HG02970 (cell line): ENCODE data around the gene CISTR.

ENCODE experiments used
- ATAC-seq: cut with Tn5 transposase; IDR thresholded peaks from one replicate; pipeline ENCODE4 v1.9.1; 2021; ENCODE audit warnings: mild to moderate bottlenecking, moderate library complexity, moderate number of reproducible peaks; ENCODE audit not compliant: unreplicated experiment, low FRiP score

The CISTR gene

DNA sequence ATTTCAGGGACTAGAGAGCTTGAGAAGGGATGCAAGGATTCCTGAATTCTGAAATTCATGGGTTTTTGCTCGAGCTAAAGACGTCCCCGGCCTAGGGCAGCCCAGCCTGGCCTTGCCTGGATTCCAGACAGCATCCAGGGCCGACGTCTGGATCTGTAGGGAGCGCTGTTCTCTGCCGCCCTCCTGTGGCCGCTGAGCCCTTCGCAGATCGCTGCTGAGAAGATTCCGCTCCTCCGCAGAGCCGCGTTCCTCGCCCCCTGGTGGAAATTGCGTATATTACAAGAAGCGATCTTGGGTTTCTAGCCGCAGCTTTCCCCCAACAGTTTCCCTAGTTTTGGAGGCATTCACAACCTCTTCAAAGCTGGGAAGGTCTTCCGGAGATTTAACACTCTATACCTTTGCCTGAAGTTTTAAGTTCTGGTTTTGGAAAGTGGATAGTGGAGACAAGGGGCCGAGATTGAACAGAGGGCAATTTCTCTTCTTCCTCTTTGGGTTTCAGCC lies 5.1 kb downstream of the CISTR start:
- no peak for ATAC-seq

DNA sequence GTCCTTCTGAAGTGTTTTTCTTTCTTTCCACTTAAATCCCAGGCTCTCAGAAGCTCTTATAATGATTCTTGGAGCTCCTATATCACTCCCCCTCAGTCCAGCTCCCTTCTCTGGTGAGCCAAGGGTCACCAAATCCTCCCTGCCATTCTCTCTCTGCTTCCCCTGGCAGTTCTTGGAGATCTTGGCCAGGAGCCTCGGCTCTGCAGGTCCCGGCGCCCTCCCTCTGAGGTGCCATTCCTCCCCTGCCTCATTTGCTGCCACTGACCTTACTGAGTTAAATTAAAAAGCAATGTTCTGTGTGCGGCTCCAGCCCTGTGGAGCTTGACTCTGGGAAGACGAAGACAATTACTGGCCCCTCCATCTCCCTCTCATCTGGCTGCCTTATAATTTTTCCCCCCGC lies 7.0 kb downstream of the CISTR start:
- ATAC-seq: no peak

DNA sequence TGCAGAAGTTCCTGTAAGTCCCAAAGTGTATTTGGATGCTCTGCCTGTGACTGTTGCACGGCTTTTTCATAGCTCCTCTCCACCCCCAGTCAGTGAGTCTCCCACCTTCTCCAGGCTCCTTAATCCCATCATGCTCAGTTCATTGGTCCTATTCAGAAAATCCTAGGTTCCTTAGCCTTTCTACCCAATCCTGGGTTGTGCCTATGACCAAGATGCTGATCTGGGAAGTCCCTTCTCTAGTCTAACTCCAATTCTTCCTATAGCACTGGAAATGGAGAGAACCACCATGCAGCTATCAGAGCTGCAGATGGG lies 7.7 kb downstream of the CISTR start:
- no peak for ATAC-seq

DNA sequence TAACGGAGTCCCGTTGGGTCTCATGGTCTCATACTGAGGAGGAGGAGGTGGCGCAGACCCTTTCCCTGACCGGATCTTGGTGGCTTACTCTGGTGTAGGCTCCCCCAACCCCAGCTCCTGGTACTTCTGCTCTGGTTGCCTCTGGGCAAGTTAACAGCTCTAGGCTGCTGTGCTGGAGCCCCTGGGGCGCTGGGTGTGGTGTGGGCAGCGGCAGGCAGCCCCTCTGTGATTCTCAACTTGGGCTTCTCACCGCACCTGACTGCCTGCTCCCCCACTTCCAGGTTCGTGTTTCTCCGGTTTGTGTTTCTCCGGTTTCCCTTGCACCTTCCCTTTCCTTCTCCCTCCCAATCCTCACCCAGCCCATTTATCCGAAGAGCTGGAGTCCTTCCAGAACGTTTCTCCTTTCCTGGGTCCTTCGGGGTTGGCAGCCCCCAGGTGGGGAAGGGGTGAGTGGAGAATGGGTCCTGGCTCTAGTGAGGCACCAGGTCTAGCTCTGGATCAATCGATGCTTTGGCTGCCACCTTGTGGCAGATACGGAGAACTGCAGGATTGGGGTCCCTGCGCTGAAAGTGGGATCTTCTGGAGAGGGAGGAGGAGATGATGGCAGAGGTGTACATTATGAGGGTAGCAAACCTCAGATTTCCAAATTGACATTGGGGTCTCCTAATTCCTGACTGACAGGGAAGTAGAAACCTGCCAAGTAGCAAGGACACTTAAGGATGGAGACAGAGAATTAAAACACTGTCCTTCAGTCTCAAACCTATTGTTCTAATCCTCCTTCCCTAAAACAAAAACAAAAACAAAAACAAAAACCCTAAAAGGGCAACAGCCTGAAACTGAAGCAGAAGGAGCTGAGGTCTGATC lies 8.3 kb downstream of the CISTR start:
- no peak for ATAC-seq

DNA sequence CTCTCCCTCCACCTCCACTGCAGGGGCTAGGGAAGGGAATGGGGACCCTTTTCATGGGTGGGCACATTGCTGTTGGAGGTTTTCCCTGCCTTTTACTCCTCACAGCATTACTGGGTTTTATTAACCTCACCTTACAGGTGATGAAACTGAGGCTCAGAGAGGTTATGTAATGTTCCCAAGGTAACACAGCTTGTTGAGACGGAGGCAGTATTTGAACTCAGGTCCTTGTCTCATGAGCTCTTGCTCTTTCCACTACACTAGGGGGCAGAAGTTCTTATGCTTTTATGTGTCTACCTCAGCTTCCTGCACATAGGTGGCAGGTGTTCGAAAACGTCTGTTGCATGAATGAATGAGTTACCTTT lies 11.7 kb downstream of the CISTR start:
- ATAC-seq: no peak

DNA sequence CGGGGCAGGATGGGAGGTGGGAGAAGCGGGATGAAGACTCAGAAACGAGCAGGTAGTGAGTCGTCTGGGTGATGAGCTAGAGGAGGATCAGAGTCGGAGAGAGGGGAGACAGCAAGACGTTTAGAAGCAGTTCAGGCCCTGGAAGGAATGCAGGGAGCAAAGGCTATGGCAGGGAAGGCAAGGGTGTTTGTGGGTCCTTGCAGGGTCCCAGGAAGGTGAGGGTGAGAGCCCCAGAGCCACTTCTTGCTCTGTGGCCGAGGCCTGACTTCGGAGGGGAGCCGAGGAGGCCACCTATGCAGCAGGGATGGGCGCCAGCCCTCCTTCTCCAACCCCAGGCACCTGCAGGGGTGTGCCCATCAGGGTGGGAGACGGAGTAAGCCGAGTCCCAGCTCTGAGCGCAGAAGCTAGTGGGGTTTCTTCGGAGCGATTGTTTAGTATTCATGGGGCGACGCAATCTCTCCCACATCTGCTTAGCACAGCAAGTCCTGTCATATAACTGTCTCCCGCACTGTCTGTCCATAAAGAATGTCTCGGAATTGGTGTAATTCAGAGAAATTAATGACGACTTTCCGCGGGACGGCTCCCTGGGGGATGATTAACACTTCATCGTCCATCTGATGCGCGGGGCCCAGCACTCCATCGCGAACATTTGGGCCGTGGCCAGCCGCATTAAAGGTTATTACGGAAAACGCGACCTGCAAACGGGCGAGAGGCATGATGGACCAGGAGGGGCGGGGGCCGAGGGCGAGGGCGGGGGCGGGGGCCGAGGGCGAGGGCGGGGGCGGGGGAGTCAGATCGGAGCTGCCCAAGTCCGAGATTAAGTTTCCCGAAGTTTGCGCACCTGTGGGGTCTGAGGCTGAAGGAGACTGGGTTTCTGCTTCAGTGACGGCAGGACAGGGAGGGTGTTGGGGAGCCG lies 12.3 kb downstream of the CISTR start:
- no peak for ATAC-seq

DNA sequence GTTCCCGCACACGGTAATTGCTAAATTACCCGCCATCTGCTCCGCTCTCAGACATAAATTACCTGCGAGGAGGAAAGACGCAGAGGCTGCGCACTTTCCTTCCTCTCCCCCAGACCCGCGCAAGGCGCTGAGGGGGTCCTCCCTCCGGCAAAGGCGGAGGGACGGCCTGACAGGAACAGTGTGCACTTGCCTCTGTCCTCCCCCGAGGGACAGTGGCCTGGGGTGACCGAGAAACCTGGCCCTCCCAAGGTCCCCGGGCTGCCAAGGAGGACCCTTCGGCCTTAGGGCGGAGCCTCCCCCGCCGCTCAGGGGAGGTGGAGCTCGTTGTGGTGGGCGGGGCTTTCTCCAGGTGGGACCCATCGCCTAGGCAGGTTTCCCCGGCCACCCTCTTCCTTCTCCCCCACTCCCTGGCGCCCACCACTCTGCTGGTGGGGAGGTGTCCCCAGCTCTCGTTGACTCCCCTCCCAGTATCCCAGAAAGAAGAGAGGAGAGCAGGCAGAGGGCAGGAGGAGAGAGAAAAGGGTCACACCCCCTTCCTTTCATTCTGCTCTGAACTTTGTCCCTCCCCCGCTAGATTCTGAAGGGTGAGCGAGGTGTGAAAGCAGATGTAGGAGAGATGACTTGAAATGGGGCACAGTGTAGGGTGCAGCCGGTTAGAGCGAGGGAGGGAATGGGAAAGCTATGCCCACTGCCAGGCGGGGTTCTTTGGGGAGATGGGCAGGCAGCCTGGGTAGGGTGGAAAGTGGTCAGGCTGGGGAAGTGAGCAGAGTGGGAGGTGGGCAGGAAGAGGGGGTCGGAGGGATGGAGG lies 13.2 kb downstream of the CISTR start:
- ATAC-seq: no peak

DNA sequence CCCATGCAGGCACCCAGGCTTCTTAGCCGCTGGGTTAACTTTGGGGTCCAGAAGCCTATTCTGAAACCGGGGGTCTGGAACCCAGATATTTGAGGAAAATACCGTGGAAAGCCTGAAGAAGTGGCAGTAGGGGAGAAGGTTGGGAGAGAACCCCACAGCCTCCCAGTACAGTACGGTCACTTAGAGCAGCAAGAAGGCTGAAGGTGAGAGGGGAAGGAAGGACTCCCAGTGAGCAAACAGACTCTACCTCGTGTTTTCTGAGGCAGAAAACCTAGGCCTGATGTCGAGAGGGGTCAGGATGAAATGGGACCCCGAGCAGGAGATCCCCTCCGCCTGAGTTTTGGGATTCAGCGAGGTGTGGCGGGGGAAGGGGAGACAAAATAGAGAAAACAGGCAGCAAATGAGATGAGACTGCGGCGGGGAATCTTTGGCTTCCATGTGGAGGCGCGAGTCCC lies 13.8 kb downstream of the CISTR start:
- no peak for ATAC-seq

DNA sequence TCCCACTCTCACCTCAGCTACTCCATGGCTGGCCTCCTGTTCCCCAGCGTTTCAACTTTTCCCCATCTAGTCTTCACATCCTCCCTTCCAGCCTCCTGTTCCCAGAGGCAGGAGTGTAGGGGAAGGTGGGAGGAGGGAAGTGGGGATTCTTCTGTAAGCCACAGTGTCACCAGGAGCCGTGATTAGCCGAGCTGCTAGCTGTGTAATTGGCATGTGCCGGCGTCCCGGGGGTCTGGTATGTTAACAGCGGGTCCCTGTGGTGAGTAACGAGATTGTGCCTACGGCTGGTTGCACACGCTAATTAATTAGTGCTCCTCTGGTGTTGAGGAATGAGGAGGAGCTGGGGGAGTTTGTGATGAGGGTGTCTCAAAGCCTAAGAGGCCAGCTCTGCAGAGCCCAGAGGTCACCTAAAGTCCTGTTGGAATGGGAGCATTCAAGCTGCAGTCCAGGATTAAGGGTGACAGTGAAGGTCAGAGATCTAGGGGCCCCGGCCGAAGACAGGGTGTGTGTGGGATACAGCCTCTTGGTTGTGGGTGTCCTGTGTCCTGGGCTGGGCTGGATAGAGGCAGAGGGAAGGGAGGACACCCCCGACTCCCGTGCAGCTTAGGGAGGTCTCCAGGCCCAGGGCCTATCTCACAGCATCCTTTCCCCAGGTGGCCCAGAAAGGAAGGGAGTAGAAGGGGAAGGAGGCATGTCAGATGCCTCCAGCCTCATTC lies 14.5 kb downstream of the CISTR start:
- no peak for ATAC-seq

DNA sequence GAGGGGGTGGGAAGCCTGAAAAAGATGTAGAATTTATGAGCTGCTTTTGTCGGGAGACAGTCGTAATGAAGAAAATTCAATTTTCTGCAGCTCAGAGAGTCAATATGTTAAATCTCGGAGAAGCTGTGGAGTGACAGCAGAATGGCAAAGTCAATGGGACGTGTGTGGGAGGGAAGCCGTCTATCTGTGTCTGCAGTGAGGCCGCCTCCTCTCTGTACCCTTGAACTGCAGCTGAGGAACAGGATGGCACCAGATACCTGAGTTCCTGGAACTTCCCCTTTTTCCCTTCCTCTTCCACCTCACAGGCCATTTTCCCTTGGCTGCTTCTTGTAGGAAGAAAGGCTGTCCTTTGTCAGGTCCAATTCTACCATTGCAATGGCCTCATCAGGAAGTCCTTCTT lies 15.2 kb downstream of the CISTR start:
- no peak for ATAC-seq

DNA sequence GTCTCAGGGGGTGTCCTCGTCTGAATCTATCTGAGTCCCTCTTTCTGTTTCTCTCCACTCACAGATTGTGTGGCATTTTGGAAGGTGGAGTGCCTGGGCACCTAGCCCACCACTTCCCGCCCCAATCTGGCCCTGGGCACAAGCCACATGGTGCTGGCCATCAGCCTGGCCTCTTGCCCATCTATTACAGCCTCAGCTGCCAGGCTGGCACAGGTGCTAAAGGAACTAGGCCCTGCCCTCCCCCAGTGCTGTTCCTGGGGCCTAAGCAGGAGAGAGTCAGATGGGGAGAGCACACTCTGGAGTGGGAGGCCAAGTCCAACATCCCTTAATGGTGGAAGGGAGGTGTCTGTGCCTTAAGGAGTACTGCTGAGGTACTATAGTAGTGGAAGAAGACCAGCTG lies 16.2 kb downstream of the CISTR start:
- ATAC-seq: no peak

DNA sequence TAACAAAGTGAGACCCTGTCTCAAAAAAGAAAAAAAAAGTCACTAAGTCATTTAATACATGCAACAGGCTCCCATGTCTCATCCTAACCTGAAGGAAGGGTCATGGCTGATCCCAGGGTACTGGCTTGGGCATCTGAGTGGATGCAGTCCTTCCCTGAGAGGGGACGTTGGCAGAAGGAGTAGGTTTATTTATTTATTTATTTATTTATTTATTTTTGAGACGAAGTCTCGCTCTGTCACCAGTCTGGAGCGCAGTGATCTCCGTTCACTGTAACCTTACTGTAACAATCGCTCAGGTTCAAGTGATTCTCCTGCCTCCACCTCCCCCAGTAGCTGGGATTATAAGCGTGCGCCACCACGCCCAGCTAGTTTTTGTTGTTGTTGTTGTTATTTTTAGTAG lies 17.4 kb downstream of the CISTR start:
- no peak for ATAC-seq

DNA sequence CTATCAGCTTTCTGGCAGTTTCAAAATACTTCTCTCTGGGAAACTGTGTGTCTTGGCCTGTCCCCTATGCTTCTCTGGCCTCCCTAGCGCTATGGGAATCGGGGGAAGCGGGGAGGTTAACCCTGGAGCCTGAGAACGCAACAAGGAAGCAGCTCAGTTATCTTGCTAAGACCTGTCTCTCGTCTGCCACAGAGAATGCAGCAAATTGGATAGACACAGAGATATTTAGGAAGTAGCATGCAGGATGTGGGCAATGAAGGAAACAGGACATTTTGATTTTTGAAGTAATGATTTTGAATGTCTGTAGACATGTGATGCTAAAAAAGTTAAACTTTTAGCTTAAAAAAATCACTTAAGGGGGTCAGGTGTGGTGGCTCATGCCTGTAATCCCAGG lies 18.0 kb downstream of the CISTR start:
- no peak for ATAC-seq

DNA sequence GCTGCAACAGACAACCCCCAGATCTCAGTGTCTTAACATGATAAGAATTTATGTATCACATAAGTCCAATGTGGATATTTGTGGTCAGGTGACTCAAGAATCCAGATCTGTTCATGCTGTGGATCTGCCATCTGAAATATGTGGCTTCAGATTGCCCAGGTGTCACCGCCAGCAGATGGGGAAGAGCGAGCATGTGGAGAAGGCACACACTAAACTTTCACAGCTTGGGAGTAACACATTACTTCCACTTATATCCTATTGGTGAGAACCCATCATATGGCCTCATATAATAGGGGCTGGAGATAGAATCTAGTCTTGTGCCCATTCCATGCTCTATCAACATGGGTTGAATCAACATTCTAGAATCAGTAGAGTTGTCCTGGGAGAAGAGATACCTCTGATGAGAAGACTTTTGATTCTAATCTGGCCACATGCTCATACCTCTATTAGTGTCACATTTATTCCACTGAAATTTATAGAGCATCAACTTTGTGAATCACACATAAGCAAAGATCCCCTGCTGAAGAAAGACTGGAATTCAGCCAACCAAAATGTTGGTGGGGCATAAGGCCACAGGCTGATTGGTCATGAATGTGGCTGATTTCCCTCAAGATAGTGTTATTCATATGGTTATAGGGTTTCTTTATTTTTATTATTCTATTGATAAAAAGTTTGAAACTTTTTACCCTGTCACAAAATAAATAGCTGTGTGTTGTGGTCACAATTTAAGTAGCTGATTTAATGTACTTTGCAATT lies 18.6 kb downstream of the CISTR start:
- ATAC-seq: no peak

DNA sequence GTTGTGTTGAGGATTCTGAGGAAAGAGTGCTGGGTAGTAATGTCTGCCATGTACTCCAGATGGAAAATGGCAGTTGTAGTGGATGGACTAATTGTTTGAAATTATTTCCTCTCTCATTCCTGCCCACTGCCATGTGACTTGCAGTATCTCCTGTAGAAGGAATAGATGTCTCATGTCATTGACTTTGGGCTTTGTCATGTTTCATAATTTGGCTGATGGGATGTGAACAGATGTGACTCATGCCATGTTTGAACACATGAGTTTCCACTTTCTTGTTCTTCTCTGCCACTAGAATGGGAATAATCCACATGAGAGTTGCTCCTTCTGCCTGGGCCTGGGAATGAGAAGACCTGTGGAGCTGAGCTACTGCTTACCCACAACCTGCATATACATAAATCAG lies 22.1 kb downstream of the CISTR start:
- no peak for ATAC-seq

DNA sequence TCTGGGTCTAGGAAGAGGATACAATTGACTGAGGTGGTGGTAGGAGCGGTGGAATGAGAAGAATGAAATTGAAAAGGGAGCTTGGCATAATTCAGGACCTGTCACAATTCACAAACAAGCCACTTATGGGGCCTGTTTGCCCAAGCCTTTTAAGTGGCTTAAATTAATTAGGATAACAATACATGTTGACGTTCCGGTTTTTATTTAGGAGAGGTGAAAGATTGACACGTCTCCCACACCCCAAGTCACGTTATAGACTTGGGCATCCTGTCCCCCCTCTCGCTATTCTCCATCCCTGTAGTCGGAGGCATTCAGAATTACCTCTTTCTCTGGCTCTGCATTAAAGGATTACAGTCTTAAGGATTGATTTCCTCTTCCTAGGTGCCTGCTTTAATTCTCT lies 23.6 kb downstream of the CISTR start:
- no peak for ATAC-seq

DNA sequence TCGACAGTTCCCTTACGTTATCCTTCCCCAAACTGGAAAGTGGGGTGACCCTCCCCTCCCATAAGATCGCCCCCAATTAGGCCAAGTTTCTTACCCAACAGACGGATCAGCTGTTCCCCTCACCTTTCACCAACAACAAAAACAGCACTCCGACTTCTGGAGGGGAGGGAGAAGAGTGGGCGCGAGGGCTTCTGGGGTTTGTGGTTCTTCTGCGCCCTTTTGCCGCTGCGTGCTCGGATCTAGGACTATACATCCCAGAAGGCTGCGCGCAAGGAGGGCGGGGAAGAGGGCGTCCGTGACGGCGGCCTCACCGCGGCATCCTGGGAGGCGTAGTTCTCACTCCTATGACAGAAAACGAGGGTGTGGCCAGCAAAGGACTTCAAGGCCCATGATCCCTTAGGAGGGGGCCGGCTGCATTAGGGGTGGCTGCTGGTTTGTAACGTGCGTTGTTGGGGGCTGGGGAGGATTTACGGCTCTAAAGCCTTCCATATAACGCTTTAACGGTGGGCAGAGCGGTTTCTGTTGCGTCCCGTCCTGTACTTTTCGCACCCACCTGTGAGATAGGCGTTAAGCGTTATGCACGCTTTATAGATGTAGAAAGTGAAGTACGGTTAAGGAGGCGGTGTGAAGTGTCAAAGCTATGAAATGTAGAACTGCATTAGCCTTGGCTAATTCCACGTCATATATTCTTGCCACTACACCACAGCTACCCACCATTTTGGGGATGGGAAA lies 24.3 kb downstream of the CISTR start, which contains the start of gene CALCOCO1:
CALCOCO1 (minus strand) TSS at position 143 of the 732 bp plus-strand sequence. CDS start 2,210 bp downstream, outside the sequence.
- ATAC-seq: peak; percentile 95

DNA sequence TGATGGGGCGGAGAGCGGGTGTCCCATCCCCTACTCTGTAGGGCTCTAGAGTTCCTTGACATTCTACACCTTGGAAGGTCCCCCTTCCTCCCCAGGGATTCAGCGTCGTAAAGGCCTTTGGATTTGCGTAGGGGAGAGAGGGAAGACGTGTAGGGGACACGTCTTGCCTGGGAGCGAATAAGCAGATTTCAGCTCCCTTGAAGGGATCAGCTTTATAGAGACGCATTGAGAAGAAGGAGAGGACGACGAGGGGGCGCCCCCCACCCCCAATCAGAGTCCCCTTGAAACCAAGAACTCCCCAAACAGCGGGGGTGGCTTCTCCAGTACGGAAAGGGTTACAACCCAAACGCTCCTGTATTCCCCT lies 24.9 kb downstream of the CISTR start:
- ATAC-seq: no peak

DNA sequence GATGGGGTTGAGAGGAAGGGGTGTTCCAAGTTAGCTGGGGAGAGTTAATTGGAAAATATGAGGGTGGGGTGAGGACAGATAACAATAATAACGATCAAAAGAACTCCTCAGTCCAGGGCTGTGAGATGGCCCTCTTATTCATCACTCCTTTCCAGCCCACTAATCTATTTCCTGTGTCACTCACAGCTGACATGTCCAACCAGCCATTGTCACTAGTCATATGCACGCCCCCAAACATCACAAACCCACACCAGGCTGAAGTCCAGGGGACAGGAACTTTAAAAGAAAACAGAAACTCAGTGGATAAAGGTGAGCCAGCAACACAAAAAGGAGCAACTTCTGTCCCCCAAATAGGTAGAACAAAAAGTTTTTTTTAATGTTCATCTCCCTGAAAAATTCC lies 25.4 kb downstream of the CISTR start:
- ATAC-seq: no peak
